Prostate gland (tissue), 2 donors: ENCODE results near the gene RDX.

Source experiments
- CTCF ChIP-seq, 4 experiments: fragments of 200-600 bp in 2 of 4; fragments of 450-650 bp in 2 of 4; sonication (generic) in 2 of 4; IDR thresholded peaks; 1 replicate in 3 of 4; 2 replicates in 1 of 4; pipeline ENCODE4 v1.5.1; 2016 to 2019; ENCODE audit warnings: antibody characterized with exemption in 4 of 4, mild to moderate bottlenecking in 2 of 4, moderate library complexity in 2 of 4
- POLR2AphosphoS5 ChIP-seq: sonication (generic); formaldehyde crosslinking; IDR thresholded peaks from one replicate; pipeline ENCODE4 v1.6.1; 2017; ENCODE audit warnings: antibody characterized with exemption

- no peak for TF ChIP-seq CTCF (IDR thresholded peaks at IDR 0.05)
- no peak for TF ChIP-seq POLR2AphosphoS5
Measured at GRCh38 chr11:110337570-110338193, 41.3 kb upstream of the RDX start.
